GM11168 (cell line): Measurements from ENCODE around the gene EEF1A2.

Experiments
- in situ Hi-C: fragments of 300-500 bp; cut with MboI; formaldehyde crosslinking; loops from one replicate; pipeline ENCODE4 v1.12.0; 2022; ENCODE audit warnings: low sequenced_read_pairs; ENCODE audit not compliant: unreplicated experiment

Gene EEF1A2

GRCh38 chr20:63471981-63472831, 26.7 kb downstream of the EEF1A2 start, which contains the start of gene KCNQ2:
Gene KCNQ2 (minus strand): TSS chr20:63472655. CDS start chr20:63472463, 192 bp downstream.
- in situ Hi-C loops, result no loop called here

DNA sequence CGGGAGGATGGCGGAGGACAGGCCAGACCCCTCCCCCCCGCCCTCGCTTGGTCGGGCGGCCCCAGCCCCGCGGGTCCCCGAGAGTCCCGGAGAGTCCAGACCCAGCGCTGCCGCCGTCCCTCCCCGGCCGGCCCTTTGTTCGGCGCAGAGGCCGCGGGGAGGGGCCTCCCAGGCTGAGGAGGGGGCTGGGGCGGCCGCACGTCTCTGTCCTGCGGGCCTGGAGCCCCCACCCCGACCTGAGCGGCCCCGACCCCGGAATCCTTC, 27.2 kb downstream of the EEF1A2 start:
- in situ Hi-C loops, result no loop called here

DNA sequence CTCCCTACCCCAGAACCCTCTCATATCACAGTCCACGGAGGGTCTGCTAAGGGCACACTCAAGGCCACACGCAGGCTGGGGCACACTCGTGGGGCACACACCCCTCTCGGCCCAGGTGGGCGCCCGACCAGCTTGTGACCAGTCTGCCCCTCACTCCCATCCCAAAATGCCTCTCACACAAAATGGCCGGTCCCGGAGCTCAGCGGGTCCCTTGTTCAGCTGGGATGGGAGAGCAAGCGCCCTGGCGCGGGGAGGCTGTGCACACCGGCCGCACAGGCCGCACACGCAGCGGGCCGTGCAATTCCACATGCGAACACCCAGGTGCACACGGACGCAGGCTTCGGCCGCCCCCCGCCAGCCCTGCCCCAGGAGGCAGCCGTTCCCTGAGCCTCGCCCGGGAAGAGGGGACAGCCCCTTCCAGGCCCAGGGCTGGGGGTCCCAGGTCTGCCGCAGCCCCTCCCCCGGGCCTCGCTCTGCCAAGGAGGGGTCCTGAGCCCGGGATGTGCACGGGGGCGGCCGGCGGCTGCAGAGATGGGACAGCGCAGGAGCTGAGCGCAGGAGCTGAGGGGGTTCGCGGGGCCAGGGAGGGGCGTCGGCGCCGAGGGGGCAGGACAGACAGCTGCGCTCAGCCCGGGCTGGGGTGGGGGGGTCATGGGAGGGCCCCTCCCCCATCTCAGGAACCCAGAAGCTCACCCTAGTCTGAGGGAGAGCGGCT, 27.7 kb downstream of the EEF1A2 start:
- in situ Hi-C loops, result no loop called here

DNA sequence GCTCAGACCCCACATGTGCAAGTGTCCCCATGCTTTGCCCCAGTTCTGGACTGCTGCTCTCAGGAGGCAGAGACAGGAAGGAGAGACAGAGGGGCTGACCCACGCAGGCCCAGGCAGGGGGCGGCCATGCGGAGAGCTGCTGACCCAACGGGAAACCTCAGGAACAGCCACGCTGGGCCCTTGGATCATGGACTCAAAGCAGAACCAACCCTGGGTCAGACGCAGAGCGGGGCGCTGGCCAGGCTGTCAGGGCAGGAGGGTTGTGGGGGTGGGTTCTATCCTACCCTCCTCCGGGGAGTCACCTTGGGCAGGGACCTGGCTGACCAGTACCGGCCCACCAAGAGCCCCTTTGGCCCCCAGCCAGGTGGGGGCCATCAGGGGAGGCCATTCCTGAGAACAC, 28.5 kb downstream of the EEF1A2 start:
- in situ Hi-C loops, result no loop called here

- in situ Hi-C loops, result no loop called here
Observed at GRCh38 chr20:63469713-63470101, 29.2 kb downstream of the EEF1A2 start.

GRCh38 chr20:63469019-63469712, 29.7 kb downstream of the EEF1A2 start:
- in situ Hi-C loops, result no loop called here

DNA sequence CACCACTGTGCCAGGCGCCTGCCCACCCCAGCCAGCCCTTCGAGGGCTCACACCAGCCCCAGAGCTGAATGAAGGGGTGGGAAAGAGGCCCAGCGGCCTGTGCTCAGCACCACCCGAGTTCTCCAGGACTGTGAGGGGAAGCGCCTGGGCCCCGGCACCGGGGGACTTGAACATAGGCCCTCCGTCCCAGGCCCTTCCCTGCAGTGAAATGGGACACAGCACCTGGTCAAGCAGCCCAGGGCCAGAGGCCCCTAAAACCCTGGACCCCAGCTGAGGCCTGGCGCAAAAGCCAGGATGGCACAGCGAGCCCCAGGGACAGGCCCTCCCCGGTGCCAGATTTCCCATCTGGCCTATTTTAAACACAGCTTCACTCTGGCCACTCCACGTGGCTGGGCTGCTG, 30.5 kb downstream of the EEF1A2 start:
- in situ Hi-C loops, result no loop called here

GRCh38 chr20:63467294-63468083, 31.4 kb downstream of the EEF1A2 start:
- in situ Hi-C loops, result no loop called here

GRCh38 chr20:63466861-63467260, 32.0 kb downstream of the EEF1A2 start:
- in situ Hi-C loops, result no loop called here

DNA sequence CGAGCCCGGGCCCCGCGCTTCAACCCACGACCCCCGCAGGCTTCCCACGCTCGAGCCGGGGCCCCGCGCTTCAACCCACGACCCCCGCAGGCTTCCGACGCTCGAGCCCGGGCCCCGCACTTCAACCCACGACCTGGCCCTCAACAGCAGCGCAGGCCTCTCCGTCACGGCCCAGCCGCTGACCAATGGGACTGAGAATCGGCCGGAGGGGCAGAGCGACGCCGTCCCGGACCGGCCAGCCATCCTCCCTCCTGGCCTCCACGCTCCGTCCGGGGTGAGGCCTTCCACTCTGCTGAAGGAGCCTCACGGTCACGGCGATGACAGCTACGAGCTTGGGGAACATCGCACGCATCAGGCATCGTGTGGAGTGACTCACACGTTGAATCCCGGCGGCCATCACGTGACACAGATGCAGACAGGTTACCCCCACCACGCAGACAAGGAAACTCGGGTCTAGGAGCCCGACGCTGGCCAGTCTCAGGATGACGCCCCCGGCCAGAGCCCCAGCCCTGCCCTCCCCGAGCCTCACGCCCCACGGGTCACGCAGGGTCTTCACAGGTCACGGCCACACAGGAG, 32.5 kb downstream of the EEF1A2 start:
- in situ Hi-C loops, result no loop called here

DNA sequence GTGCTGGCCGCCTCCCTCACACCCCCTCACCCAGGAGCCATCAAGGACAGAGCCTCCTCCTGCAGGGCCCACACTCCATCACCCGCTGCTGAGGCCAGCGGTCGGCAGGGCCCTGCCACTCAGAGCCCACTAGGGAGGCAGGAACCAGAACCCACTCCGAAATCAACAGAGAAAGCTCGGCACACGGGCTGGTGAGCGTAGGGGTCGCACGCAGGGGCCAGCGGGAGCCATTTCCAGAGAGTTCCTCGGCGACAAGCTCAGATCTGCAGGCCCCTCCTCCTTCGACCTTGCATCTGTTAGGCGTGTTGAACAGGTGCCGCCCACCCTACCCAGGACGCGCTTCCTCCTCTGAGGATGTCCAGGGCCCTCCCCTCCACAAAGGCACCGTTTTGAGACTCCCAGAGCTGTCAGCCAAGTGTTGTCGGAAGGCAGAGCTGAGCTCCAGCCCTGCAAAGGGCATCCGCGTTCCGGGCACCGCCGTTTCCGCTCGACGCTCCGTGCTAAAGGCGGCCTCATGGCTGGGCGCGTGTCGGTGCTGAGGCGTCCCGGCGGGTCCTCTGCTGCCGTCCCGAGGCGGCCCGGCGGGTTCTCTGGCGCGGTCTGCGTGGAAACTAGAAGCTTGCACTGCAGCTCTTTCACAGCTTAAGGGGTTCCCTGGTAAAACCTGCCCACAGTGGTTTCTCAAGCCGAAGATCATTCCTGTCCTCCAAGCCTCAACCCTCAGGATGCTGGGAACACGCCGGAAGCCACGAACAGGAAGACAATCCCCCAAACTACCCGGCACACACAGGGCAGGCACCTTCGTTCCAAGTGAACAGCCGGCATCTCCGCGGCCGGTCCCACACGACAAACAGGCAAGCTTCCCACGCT, 33.3 kb downstream of the EEF1A2 start:
- in situ Hi-C loops, result no loop called here

- in situ Hi-C loops, result no loop called here
Observed at GRCh38 chr20:63464289-63464635, 34.6 kb downstream of the EEF1A2 start.

DNA sequence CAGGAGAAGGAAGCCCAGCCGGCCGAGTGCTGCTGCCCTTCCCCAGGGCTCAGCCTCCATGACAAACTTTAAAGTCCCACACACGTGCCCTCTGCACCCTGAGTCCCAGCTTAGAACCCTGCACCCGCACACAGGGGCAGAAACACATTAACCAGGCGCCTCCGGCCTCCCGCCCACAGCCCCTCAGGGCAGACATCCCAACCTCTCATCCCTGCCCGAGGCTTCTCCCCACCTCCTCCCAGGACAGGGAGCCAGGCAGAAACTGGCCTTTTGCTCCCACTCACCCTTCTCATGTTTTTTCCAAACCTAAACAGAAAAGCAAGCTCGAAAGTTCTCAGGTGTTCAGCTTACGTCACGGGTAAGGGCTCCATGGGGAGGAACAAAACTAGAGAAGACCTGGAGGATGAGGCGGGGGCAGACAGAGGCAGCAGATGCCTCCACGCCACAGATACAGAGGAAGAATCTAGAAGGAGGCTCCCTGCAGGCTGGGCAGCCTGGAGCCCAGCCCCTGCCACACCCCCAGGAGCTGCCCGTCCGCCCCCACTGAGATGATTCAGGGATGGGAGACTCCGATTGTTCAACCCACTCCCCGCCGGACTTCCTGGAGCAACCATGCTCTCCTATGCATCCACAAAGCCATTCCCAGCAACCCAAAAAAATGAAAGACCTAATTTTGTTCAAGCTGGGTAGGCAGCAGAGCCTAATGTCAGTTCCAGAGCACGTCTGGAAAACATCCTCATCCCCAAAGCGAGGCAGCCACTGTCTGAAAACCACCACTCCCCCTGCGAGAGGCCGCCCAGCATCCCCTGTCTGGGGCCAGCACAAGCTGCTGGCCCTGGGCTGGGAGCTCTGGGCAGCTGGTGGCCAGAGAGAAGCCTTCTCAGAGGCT, 35.2 kb downstream of the EEF1A2 start:
- in situ Hi-C loops, result no loop called here

GRCh38 chr20:63462244-63462643, 36.6 kb downstream of the EEF1A2 start:
- in situ Hi-C loops, result no loop called here

DNA sequence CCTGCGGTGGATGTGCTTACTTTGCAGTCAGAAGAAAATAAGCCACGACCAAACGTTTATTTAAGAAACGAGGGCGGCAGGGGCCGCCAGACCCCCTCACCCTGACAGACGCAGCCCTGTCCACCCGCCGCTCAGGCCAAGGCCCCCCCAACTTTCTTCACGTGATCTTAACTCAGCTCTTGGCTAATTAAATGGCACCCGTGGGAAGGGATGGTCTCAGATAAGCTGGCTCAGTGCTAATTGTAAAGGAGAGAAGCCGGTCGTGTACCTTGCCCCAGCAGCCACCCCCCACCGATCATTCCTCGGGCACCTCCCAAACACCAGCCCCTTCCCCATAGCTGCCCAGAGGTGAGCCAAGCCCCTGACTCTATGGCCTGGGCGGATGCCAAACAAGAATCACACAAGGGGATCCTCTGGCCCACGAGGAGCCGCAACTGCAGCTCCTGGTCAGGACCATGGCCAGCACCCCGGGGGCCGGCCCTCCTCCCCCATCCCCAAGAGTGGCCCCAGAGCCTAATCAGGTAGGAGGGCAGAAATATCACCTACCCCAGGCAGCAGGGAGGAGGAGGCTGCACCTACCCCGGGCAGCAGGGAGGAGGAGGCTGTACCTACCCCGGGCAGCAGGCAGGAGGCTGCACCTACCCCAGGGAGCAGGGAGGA, 37.6 kb downstream of the EEF1A2 start:
- in situ Hi-C loops, result no loop called here

- in situ Hi-C loops, result no loop called here
Observed at GRCh38 chr20:63459070-63459380, 39.9 kb downstream of the EEF1A2 start.

GRCh38 chr20:63458170-63459069, 40.5 kb downstream of the EEF1A2 start:
- in situ Hi-C loops, result no loop called here
